HL-60/S4 (cell line): ENCODE data around the gene REPS2.

ENCODE experiments used
- in situ Hi-C: fragments of 300-500 bp; cut with MboI; formaldehyde crosslinking; loops from 2 replicates; pipeline ENCODE4 v1.14.3; 2022; ENCODE audit warnings: low sequenced_read_pairs

The REPS2 gene

DNA sequence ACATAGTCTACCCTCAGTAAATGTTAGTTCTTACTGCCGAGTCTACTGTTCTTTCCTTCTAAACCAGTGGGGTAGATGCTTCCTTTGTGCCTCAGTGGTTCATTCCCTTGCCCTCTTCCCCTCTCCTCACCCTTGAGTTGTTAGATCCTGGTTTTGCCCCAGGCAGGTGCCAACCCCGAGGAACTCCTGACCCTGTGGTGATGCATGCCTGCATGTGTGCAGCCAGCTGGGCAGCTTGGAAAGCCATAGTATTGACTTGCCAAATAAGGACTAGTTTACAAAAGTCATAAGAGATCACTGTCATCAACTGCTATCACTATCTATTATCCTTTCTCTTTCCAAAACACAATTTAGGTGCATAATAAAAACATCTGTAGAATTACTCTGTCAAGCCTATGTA is 50.9 kb downstream of the REPS2 start:
- in situ Hi-C loops = no loop called here

DNA sequence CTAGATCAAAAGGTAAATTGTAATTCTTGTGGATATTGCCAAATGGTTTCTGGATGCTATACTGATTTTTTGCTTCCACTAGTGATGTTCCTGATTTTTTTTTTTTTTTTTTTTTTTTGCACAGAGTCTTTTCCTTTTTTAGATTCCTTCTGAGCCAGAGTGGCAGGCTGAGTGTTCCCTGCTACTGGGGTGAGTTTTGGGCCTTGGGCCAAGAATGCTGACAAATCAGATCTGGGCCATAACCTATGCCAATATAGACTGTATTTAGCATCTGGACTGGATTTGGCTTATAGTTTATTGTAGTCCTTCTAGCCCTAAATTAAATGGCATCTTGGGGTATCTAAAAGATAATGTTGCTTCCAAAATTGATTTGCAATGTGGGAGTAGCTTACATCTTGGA is 52.8 kb downstream of the REPS2 start:
- in situ Hi-C loops = no loop called here

DNA sequence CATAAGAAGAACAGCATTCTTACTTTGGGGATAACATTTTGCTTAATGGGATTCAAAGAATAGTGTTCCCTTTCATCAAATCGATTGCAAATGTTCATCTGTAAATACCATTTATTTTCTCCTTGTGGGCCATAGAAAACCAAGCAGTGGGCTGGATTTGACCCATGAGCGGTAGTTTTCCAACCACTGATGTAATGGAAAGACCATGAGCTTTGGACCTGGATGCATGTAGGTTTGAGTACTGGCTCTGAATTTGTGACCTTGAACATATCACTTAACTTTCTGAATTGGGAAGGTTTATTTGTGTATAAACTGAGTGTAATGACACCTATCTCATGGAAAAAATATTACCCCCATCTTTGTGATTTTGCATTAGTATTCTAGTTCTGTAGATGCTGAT is 54.3 kb downstream of the REPS2 start:
- in situ Hi-C loops = no loop called here

DNA sequence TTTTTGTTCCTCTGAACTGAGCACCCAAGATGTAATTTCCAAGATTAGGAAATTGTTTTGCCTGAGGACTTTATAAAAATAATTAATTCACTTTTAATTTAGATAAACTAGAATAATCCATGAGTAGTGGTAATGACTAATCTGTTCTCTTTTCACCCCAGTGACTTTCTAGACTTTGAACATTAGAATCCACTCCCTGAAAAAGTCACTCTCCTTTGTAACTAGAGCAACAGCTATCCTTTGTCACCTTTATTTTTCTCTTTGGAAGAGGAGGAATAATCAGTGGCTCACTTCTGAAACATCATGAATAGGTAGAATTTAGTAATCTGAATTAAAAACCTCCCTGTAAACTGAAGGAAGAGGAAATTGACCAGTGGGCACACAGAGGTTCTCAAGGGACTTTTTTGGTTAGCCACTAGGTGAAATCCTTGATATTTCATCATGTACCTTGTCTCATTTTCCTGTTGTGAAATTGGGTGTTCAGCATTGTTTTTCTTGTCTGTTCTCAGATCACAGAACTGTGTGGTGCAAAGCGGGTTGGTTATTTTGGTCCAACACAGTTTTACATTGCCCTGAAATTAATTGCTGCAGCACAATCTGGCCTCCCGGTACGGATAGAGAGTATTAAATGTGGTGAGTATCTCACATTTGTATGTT is 59.4 kb downstream of the REPS2 start:
- in situ Hi-C loops = no loop called here

DNA sequence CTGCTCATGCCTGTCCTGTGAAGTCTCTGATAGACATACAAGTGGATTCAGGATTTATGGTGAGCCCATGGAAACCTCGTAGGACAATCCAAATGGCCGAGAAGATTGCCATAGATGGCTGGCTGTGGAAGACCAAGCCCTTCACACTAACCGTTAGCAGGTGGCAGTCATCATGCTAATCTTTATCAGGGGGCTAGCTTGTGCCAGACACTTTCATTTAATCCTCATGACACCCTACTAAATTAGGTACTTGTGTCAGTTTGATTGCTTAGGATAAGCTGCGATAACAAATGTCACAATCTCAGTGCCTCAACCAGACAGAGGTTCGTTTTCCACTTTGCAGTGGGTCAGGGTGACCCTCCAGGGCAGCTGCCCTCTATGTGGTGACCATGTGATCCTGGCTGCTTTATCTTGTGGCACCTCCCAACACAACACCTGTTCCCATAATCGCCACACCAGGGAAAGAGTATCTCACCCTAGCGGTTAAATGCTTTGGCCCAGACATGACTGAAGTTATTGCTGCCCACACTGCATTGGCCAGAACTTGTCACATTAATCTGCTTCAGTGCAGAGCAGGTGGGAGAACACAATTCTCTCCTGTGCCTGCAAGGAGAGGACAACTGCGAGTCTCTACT is 60.8 kb downstream of the REPS2 start:
- in situ Hi-C loops = no loop called here

DNA sequence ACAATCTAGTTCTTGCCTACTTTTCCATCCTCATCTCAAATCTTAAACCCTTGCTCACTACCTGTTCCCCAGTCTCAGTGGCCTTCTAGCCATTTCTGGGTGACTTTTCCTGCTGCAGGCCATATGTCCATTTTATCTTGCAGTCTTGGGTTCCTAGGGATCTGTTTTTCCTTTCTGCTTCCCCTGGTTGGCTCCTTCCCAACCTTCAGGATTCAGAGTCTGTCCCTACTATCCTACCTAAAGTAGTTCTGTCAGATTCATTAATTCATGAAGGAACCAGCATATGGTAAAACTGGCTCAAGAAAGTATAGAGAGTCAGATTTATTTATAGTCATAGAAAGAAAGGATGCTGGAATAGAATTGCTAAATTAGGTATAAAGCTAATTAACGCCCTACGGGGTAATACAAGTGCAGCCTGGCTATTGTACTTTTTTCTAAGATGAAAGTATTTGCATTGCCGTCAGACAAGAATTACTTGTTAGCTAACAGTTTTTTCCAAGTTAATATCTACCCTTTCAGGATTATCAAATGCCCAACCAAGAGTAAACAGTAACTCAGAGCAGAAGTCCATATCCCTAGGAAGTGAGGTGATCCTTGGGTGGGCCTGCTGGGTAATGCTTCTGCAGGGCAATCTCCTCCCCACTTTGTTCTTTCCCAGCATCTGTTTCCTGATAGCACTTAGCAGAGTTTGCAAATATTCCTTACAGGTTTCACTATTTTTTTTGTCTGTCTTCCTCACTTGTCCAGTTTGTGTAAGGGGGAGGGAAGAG is 63.6 kb downstream of the REPS2 start:
- in situ Hi-C loops = no loop called here

DNA sequence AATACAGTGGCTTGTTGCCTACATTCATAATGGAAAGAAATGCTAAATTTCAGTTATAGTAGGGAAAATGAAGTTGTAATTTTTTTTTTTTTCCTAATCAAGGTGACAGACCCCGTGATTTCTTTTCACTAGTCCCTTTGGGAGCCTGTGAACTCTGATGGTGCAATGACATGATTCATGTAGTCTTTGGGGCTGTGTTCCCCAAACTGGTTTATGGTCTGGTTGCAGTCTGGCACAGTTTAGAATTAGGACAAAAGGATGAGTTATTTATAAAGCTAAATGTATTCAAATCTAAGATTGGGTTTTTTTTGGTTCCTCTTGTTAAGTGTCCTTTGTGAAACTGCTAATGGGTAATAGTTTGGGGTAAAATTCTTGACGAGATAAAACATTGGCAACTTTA is 66.0 kb downstream of the REPS2 start:
- in situ Hi-C loops = no loop called here

DNA sequence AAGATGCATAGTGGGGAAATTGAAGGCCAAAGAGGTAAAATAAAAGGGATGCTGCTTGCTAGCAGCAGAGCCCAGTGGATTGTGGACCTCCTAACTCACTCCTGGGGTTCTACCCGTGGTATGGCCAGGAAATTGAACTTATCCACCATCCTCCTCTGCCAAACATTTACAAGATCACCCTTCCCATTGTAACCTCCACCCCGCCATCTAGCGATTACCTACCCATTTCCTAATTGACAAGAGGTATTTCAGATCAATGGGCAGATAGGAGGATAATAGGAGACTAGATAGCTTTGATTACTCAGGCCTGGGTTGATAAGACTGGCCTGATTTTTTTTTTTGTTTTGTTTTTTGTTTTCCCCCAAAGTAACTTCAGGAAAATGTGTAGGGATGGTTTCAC is 67.8 kb downstream of the REPS2 start:
- in situ Hi-C loops = no loop called here

DNA sequence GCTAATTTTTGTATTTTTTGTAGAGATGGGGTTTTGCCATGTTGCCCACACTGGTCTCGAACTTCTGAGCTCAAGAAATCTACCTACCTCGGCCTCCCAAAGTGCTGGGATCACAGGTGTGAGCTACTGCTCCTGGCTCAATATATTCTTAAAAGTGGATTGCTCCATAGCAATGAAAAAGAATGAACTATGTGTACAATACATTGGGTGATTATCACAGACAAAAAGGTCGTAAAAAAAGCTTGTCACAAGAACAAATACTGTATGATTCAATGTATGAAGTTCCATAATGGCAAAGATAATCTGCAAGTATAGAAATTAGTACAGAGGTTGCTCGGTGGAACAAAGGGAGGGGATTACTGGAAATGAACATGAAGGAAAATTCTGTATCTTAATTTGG is 70.7 kb downstream of the REPS2 start:
- in situ Hi-C loops = no loop called here

DNA sequence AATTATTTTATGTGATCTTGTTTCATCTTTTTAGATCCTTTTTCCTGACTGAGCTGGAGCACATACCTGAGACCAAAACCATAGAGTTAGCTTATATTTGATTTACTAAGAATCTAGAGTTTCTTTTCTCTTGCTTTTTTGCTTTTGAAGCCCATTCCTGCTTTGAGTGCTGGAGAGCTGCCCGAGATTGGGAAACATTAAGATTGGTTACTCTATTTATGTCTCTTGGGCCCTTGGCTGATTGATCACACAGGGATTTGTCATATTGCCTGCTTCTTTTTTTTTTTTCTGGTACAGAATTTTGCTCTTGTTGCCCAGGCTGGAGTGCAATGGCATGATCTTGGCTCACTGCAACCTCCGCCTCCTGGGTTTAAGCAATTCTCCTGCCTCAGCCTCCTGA is 73.9 kb downstream of the REPS2 start:
- in situ Hi-C loops = no loop called here

DNA sequence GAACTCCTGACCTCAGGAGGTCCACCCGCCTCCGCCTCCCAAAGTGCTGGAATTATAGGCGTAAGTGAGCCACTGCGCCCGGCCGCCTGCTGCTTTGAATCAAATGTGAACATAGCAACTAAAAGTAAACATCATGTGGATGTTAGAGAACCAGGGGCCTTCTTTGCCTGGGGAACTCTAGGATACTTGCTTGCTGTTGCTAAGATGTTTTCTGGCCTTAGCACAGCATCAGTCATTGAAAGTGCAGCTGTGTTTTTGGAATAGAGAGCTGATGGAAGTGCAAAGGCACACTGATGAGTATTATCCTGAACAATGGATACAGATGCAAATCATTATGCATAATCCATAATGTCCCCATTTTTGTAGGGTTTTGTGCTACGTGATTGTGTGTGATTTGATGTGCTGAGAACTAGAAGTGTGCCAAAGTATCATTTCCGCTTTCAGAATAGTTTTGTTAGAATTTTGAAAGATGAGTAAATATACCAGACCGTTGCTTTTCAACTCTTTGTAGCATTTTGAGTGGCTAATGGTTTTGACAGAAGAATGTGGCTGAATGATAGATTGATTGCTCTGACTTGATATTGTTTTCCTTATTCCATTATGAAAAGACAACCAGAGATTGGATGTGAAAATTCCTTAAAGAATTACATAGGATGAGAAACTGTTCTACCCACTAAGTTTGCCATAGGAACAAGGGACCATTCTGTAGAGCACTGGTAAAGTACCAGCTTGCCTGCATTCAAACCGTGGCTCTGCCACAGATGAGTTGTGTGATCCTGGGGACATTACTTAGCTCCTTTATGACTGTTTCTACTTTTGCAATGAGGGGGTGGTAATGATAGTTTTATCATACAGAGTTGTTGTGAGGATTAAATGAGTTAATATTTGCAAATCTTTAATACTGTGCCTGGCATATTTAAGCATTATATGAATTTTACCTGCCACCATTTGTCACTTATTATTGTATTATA is 74.7 kb downstream of the REPS2 start:
- in situ Hi-C loops = no loop called here

DNA sequence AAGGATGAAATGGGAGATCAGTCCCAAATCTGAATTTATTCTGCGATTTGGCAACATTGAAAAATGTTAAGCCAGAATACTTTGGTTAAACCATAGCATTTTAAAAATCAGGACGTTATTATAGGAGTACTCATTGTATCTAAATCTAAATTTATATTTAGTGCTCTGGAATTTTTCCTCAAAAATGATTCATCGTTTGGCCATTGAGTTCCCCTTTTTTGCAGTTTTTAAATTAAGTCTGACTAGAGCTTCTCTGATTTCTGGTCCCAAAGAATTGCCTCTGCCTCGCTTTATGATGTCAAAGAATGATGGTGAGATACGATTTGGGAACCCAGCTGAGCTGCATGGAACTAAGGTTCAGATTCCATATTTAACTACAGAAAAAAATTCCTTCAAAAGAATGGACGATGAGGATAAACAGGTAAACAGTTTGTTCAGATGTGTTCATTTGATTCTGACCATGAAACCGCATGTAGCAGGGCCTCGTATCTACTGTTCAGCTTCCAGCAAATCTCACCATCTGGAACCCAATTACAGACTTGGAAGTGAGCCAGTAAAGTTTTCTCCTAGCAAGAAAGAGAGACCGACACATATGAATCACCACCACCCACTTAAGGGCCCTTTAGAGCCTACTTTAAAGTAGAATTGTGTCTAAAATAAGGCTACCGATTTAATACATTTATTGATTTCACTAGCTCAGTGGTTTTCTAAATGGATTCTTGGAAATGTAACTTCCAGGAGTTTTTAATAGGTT is 75.6 kb downstream of the REPS2 start:
- in situ Hi-C loops = no loop called here

DNA sequence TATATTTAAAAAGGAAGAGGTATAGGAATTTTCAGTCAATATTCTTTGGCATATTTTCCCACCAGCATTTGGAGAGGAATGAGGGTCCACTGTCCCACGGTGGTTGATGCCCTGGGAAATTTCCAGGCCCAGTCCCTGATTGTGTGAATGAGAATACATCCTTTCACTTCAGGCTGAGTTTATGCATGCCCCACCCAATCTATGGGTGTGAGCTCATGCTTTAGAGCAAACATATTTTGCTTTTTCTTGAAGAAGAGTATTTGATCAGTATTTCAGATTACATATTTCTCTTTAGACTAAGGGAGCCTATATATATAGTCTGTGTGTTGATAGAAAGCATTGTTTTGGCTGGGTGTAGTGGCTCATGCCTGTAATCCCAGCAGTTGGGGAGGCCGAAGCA is 77.2 kb downstream of the REPS2 start:
- in situ Hi-C loops = no loop called here

DNA sequence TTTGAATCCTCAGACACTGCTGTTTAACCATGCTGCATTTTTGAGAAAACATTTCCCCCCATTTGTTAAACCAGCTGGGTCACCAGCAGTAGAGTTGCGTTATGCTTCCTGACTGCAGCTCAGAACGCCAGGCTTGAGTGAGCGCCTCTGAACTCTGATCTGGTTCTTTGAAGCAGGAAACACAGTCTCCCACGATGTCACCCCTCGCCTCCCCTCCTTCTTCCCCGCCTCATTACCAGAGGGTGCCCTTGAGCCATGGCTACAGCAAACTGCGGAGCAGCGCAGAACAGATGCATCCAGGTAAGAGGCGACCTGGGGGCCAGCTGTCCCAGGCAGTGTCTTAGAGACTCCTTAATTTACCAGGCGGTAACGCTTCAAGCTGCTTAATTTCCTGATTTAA is 78.4 kb downstream of the REPS2 start:
- in situ Hi-C loops = loop anchor here (25.0 kb wide), 1 partner anchor 138 kb away; no protein-coding TSS in a partner anchor

DNA sequence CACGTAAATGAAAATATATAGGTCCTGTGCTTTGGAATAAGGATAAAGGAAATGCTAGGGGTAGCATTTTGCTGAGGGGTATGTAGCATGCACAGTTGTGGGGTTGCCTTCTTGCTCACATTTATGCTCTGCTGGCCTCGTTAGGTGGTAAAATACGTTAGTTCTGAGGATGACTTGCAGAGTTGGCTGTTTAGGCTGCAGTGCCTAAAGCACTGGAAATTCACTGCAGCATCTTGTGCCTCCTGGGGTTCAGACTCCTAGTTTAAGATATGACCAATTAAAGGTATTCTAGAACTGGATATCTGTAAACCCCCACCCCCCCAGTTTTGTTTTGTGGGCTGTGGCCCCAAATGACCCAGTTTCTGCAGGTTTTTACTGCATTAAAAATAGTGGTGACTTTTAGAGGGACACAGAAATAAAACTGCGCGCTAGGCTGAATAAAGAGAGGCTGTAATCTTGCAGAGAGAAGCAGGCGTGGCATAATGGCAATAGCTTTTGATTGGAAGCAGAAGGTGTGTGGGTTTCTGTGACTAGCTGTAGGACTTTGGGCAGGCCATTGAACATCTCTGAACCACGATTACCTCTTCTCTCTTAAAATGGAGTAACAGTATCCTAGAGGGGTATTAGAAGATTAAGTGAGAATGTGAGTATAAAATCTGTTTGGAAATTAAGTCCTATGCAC is 79.3 kb downstream of the REPS2 start:
- in situ Hi-C loops = loop anchor here (25.0 kb wide), 1 partner anchor 138 kb away; no protein-coding TSS in a partner anchor

DNA sequence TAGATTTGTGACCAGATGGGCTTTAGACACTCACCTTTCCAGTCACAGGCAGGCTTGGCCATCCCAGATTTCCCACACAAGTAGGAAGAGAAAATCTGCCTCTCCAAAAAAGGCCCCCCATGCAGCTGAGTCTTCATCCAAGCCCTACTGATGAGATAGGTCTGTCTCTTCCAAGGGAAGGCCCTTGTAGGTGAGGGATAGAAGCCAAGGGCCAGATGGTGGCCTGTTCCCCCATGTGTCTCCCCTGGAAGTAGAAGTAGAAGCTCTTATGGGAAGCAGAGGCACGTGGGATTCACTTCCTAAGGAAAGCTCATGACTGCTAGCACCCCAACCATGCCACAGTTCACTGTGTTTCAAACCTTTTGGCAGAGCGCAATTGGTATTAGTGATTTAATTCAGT is 81.5 kb downstream of the REPS2 start:
- in situ Hi-C loops = loop anchor here (25.0 kb wide), 1 partner anchor 141 kb away; no protein-coding TSS in a partner anchor

DNA sequence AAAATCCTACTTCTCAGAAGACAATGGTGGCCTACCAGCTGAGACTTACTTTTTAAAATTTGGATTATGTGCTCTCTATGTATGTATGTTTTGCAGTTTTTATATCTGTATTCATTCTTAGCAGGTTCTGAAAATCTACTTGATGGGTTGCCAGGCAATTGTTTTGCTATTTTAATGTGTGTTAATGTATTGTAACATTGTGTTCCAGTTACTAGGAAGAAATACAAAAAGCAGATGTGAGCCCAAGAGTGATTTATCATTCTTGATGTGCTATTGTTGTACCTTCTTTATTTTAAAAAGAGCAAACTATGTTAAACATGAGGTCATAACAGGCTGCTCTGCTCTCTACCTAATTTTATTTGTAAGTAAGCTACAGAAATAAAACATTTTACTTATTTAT is 81.9 kb downstream of the REPS2 start:
- in situ Hi-C loops = loop anchor here (25.0 kb wide), 1 partner anchor 141 kb away; no protein-coding TSS in a partner anchor

DNA sequence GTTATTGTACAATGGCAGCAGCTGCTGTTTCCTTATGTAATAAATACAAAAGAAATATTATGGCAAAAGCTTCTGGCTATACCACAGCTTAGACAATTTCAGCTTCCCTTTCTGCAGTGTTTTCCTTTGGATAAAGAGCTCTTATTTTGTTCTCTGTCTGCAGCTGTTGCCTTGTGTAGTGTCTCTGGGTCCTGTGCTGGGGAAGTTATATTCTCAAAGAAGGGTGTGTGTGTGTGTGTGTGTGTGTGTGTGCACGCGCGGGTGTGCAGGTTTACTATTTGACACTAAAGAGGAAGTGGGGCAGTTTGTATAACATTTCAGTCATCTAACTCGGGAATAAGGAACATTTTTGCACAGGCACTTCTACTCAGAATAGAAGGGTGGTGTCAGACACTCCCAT is 83.6 kb downstream of the REPS2 start:
- in situ Hi-C loops = loop anchor here (25.0 kb wide), 1 partner anchor 143 kb away; no protein-coding TSS in a partner anchor

DNA sequence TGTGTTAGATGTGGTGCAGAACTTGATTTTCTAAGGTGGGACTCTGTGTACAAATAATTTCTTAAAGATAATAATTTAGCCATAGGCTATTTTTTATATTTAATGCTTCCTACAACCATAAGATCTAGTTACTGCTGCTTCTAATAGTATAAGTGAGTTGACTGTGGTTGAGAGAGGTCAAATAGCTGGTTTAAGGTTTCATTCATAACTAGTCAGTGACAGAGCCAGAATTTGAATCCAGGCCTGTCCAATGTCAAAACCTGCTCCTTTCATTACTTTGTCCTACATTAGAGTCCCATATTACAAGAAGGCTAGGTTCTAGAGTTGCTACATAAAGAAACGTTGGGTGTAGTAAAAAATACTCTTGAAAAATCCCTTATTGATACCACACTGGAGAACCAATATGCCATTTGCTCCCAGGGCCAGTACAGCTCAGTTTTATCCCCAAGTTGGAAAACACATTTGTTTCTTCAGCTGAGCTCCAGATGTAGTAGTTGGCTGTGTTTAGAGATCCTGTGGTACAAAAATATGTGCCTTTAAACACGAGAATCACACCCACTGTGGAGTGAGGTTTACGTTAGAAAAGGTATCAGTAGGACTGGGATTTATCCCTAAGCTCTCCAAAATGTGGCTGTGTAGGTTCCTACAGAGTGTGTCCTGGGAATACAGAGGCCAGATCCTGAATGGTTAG is 84.3 kb downstream of the REPS2 start:
- in situ Hi-C loops = loop anchor here (25.0 kb wide), 1 partner anchor 143 kb away; no protein-coding TSS in a partner anchor
